ENCODE measurements around the gene PTPRA.

DNA sequence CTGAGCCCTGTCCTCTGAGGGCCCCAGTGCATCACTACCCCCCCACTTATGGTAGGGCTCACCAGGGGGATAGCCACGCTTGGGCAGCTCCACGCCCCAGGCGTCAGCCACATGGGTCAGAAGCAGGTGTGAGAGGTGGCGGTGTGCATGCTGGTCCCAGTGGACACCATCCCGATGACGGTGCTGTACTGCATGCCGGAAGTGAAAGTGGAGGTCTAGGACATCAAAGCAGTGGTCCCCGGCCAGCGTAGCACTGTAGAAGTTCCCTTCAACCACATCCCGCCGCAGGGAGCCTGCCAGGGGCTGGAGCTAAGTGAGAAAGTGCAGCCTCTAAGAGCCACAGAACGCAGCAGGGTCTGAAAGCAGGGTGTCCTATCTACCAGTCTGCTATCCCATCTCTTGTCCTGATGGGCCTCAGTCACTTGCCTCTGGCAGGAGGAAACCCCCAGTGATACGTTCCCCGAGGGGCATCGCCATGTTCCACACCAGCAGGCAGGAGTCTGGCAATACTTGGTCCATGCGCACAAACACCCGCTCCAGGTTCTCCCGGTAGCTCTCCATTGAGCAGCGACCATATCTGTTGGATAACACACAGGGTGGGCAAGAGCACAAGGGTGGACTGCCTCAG lies 35.0 kb upstream of the PTPRA start:
- TF ChIP-seq CTCF (IDR thresholded peaks at IDR 0.05) = no peak
- no peak for TF ChIP-seq POLR2A (IDR thresholded peaks at IDR 0.05)

Data from right lobe of liver (tissue), 4 donors.